ENCODE results near the gene DLG1.
"Not testable (repeated sequence)": the region's sequence is repeated elsewhere in the genome, so short reads cannot be mapped to it uniquely, and the experiment has no call there.

DLG1 gene

GRCh38 chr3:197239857-197240256, 58.6 kb downstream of the DLG1 start:
- no peak for DNase-seq

GRCh38 chr3:197238842-197239241, 59.6 kb downstream of the DLG1 start:
- no peak for DNase-seq

- no peak for DNase-seq
Observed at GRCh38 chr3:197237897-197238296, 60.5 kb downstream of the DLG1 start.

GRCh38 chr3:197236362-197236761, 62.0 kb downstream of the DLG1 start:
- no peak for DNase-seq

GRCh38 chr3:197234947-197235914, 63.2 kb downstream of the DLG1 start:
- DNase-seq = no peak

- no peak for DNase-seq
Observed at GRCh38 chr3:197231321-197231720, 67.1 kb downstream of the DLG1 start.

- DNase-seq = no peak
Observed at GRCh38 chr3:197229836-197230235, 68.6 kb downstream of the DLG1 start.

GRCh38 chr3:197229178-197229577, 69.2 kb downstream of the DLG1 start:
- DNase-seq = no peak

- no peak for DNase-seq
Observed at GRCh38 chr3:197227780-197228574, 70.4 kb downstream of the DLG1 start.

GRCh38 chr3:197226179-197226578, 72.2 kb downstream of the DLG1 start:
- no peak for DNase-seq

- DNase-seq = no peak
Observed at GRCh38 chr3:197225579-197225978, 72.8 kb downstream of the DLG1 start.

GRCh38 chr3:197224034-197224444, 74.4 kb downstream of the DLG1 start:
- DNase-seq = peak; percentile 60

GRCh38 chr3:197222937-197223370, 75.5 kb downstream of the DLG1 start:
- DNase-seq = no peak

GRCh38 chr3:197219619-197220018, 78.8 kb downstream of the DLG1 start:
- no peak for DNase-seq

GRCh38 chr3:197218210-197218609, 80.2 kb downstream of the DLG1 start:
- DNase-seq = no peak

GRCh38 chr3:197216914-197217313, 81.5 kb downstream of the DLG1 start:
- peak; percentile 67 for DNase-seq

- peak; percentile 81 for DNase-seq
Observed at GRCh38 chr3:197216169-197216860, 82.1 kb downstream of the DLG1 start.

GRCh38 chr3:197212290-197212689, 86.1 kb downstream of the DLG1 start:
- no peak for DNase-seq

- not testable (repeated sequence) for DNase-seq
Observed at GRCh38 chr3:197211698-197212097, 86.7 kb downstream of the DLG1 start.

GRCh38 chr3:197209366-197210260, 88.8 kb downstream of the DLG1 start:
- no peak for DNase-seq

- no peak for DNase-seq
Observed at GRCh38 chr3:197206913-197207312, 91.5 kb downstream of the DLG1 start.

- no peak for DNase-seq
Observed at GRCh38 chr3:197205675-197206074, 92.7 kb downstream of the DLG1 start.

Data from HCEC 1CT (cell line).